ENCODE measurements around the gene MMP25. TPM values are rescaled to one million over a fixed set of nuclear protein-coding genes. Genes with fewer than 3 reads are reported as not detected.

MMP25 gene
- total and polyA plus RNA-seq, 2 experiments from 2014 or later, result 6.3 TPM; not detected in 1

DNA sequence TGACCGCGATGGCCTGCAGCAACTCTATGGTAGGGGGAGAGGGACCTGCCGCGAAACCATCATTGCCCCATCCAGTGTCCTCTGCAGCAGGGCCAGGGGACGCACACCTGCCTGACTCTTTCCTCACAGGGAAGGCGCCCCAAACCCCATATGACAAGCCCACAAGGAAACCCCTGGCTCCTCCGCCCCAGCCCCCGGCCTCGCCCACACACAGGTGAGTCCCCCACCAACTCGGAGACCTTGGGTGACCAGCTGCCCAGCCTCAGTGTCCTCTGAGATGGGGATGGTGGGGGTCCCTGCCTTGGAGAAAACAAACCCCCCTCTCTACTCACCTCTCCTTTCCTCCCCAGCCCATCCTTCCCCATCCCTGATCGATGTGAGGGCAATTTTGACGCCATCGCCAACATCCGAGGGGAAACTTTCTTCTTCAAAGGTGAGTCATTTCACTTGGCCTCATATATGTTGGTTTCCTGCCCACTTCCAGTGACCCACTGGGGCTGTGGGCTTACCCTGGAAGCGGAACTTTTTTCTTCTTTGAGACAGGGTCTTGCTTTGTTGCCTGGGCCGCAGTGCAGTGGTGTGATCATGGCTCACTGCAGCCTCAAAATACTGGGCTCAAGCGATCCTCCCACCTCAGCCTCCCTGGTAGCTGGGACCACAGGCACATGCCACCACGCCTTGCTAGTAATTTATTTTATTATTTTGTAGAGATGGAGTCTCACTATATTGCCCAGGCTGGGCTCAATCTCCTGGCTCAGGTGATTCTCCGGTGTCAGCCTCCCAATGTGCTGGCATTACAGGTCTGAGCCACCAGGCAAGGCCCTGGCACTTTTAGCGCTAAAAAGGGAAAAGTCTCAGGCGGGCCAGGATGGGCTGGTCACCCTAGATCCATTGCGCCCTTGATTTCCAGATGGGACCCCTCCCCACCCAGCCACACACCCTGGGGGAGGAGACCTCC, 11.1 kb downstream of the MMP25 start:
- TF ChIP-seq EZH2phosphoT487 (IDR thresholded peaks at IDR 0.05; ENCODE audit: low read depth, severe bottlenecking, unreplicated experiment) (no peak), EZH2 (IDR thresholded peaks at IDR 0.05; ENCODE audit: borderline replicate concordance) (no peak)
- TF ChIP-seq, protein P1, sequence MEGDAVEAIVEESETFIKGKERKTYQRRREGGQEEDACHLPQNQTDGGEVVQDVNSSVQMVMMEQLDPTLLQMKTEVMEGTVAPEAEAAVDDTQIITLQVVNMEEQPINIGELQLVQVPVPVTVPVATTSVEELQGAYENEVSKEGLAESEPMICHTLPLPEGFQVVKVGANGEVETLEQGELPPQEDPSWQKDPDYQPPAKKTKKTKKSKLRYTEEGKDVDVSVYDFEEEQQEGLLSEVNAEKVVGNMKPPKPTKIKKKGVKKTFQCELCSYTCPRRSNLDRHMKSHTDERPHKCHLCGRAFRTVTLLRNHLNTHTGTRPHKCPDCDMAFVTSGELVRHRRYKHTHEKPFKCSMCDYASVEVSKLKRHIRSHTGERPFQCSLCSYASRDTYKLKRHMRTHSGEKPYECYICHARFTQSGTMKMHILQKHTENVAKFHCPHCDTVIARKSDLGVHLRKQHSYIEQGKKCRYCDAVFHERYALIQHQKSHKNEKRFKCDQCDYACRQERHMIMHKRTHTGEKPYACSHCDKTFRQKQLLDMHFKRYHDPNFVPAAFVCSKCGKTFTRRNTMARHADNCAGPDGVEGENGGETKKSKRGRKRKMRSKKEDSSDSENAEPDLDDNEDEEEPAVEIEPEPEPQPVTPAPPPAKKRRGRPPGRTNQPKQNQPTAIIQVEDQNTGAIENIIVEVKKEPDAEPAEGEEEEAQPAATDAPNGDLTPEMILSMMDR (IDR thresholded peaks at IDR 0.05; ENCODE audit: poor library complexity), result no peak
- H3K4me3 ChIP-seq, result no peak overlapping the region
- 93% methylated on average over 21 of the region's 22 CpGs for WGBS (ENCODE audit: low lambda C conversion rate, missing lambda C conversion rate)

GRCh38 chr16:3058139-3059030, 12.0 kb downstream of the MMP25 start:
- TF ChIP-seq, protein P1 (IDR thresholded peaks at IDR 0.05; ENCODE audit: poor library complexity), result no peak
- TF ChIP-seq EZH2phosphoT487 (IDR thresholded peaks at IDR 0.05; ENCODE audit: low read depth, severe bottlenecking, unreplicated experiment), result no peak
- no peak for TF ChIP-seq EZH2 (IDR thresholded peaks at IDR 0.05; ENCODE audit: borderline replicate concordance)
- Histone ChIP-seq H3K4me1 (ENCODE audit: insufficient read depth) (peaks cover 9% of the 10 kb centered on the region), H4K20me1 (ENCODE audit: insufficient read depth, poor library complexity, severe bottlenecking) (no peaks in the 10 kb centered on the region), H3K9me3 (ENCODE audit: low read depth) (no peaks in the 10 kb centered on the region), H2AFZ (peak overlapping the region; percentile 89), H3K4me2 (peak overlapping the region; percentile 99), H3K4me3 (peak overlapping the region; percentile 88), H3K27ac (peak overlapping the region; percentile 62), H3K36me3 (replicated peaks; ENCODE audit: insufficient read depth, low read depth) (no peaks in the 10 kb centered on the region), H3K9me2 (replicated peaks; ENCODE audit: insufficient read depth) (no peaks in the 10 kb centered on the region), H3K27me3 (no peaks in the 10 kb centered on the region), H3K79me2 (no peaks in the 10 kb centered on the region)
- DNase-seq (ENCODE audit: low spot score), result peak; percentile 82
- 13% methylated on average over 45 of the region's 77 CpGs for WGBS (ENCODE audit: low lambda C conversion rate, missing lambda C conversion rate)

More for the DNA sequence above, 11.1 kb downstream of the MMP25 start:
- DNase-seq (ENCODE audit: low spot score), result no peak
- Histone ChIP-seq H3K27me3 (no peaks in the 10 kb centered on the region), H2AFZ (no peak overlapping the region), H3K4me2 (peak overlapping the region; percentile 99), H4K20me1 (ENCODE audit: insufficient read depth, poor library complexity, severe bottlenecking) (no peaks in the 10 kb centered on the region), H3K9me2 (replicated peaks; ENCODE audit: insufficient read depth) (no peaks in the 10 kb centered on the region), H3K27ac (no peak overlapping the region), H3K36me3 (replicated peaks; ENCODE audit: insufficient read depth, low read depth) (no peaks in the 10 kb centered on the region), H3K79me2 (no peaks in the 10 kb centered on the region), H3K4me1 (ENCODE audit: insufficient read depth) (peaks cover 9% of the 10 kb centered on the region), H3K9me3 (ENCODE audit: low read depth) (no peaks in the 10 kb centered on the region)

- under 1% methylated on average over 35 of the region's 67 CpGs for WGBS (ENCODE audit: low lambda C conversion rate, missing lambda C conversion rate)
- TF ChIP-seq, protein P1 (IDR thresholded peaks at IDR 0.05; ENCODE audit: poor library complexity), result peak; percentile 87
- TF ChIP-seq EZH2phosphoT487 (IDR thresholded peaks at IDR 0.05; ENCODE audit: low read depth, severe bottlenecking, unreplicated experiment), result no peak
- DNase-seq (ENCODE audit: low spot score), result peak; percentile 97
Measured at GRCh38 chr16:3059041-3059722, 12.8 kb downstream of the MMP25 start.

More at GRCh38 chr16:3059041-3059722, 12.8 kb downstream of the MMP25 start:
- peak overlapping the region; percentile 87 for H3K27ac ChIP-seq
- H3K9me2 ChIP-seq (replicated peaks; ENCODE audit: insufficient read depth), result no peaks in the 10 kb centered on the region
- H2AFZ ChIP-seq, result peak overlapping the region; percentile 89
- peaks cover 9% of the 10 kb centered on the region for H3K4me1 ChIP-seq (ENCODE audit: insufficient read depth)
- H3K4me2 ChIP-seq, result peak overlapping the region; percentile 99
- H3K27me3 ChIP-seq, result no peaks in the 10 kb centered on the region
- H3K9me3 ChIP-seq (ENCODE audit: low read depth), result no peaks in the 10 kb centered on the region
- no peaks in the 10 kb centered on the region for H4K20me1 ChIP-seq (ENCODE audit: insufficient read depth, poor library complexity, severe bottlenecking)
- peak overlapping the region; percentile 88 for H3K4me3 ChIP-seq
- no peaks in the 10 kb centered on the region for H3K79me2 ChIP-seq
- no peaks in the 10 kb centered on the region for H3K36me3 ChIP-seq (replicated peaks; ENCODE audit: insufficient read depth, low read depth)

Data from hepatocyte (in vitro differentiated cells).